ENCODE results near the gene RDH12.
A peak's percentile ranks its signal among the peaks of the same experiment; 100 is the strongest.
"Not testable (repeated sequence)": the region's sequence is repeated elsewhere in the genome, so short reads cannot be mapped to it uniquely, and the experiment has no call there.

RDH12 gene

DNA sequence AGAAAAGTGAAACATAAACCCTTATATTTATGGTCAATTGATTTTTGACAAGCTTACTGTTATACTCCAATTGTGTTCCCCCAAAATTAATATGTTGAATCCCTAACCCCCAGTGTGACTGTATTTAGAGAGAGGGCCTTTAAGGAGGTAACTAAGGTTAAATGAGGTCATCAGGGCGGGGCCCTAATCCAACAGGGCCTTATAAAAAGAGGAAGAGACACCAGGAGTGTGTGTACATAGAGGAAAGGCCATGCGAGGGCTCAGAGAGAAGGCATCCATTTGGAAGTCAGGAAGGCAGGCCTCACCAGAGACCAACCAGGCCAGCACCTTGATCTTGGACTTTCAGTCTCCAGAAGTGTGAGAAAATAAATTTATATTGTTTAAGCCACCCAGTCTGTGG lies 20.7 kb upstream of the RDH12 start:
- Mint-ChIP-seq H3K4me1 (ENCODE audit: low read depth in 2 of 2) (peaks cover 10 to 11% of the 10 kb centered on the region in 2 donors), H3K9me3 (no peaks in the 10 kb centered on the region)
- no peak for DNase-seq

GRCh38 chr14:67683842-67684241 lies 17.8 kb upstream of the RDH12 start:
- H3K4me3 Mint-ChIP-seq: no peak overlapping the region
- H3K27ac Mint-ChIP-seq: peak overlapping the region in 1 of 2 donors; percentile 29
- H3K4me1 Mint-ChIP-seq (ENCODE audit: low read depth in 2 of 2): peaks cover 11 to 13% of the 10 kb centered on the region in 2 donors
- no peaks in the 10 kb centered on the region for H3K27me3 Mint-ChIP-seq
- H3K36me3 Mint-ChIP-seq (ENCODE audit: insufficient read depth): peaks cover 44% of the 10 kb centered on the region
- DNase-seq (no peak), ATAC-seq (replicated peaks) (no peak)
- no peaks in the 10 kb centered on the region for H3K9me3 Mint-ChIP-seq

More for the DNA sequence above, 20.7 kb upstream of the RDH12 start:
- ATAC-seq (replicated peaks): no peak
- Mint-ChIP-seq H3K27me3 (no peaks in the 10 kb centered on the region), H3K36me3 (ENCODE audit: insufficient read depth) (peaks cover 31% of the 10 kb centered on the region), H3K27ac (peak overlapping the region in 1 of 2 donors; percentile 49), H3K4me3 (no peak overlapping the region)

- no peaks in the 10 kb centered on the region for H3K27me3 Mint-ChIP-seq
- no peak for DNase-seq
- ATAC-seq (replicated peaks): no peak
- H3K4me3 Mint-ChIP-seq: no peak overlapping the region
- H3K36me3 Mint-ChIP-seq (ENCODE audit: insufficient read depth): peaks cover 45% of the 10 kb centered on the region
- peaks cover 8 to 30% of the 10 kb centered on the region in 2 donors for H3K4me1 Mint-ChIP-seq (ENCODE audit: low read depth in 2 of 2)
- no peaks in the 10 kb centered on the region for H3K9me3 Mint-ChIP-seq
- H3K27ac Mint-ChIP-seq: no peak overlapping the region
These were observed 11.7 kb upstream of the RDH12 start for GRCh38 chr14:67690011-67690410.

DNA sequence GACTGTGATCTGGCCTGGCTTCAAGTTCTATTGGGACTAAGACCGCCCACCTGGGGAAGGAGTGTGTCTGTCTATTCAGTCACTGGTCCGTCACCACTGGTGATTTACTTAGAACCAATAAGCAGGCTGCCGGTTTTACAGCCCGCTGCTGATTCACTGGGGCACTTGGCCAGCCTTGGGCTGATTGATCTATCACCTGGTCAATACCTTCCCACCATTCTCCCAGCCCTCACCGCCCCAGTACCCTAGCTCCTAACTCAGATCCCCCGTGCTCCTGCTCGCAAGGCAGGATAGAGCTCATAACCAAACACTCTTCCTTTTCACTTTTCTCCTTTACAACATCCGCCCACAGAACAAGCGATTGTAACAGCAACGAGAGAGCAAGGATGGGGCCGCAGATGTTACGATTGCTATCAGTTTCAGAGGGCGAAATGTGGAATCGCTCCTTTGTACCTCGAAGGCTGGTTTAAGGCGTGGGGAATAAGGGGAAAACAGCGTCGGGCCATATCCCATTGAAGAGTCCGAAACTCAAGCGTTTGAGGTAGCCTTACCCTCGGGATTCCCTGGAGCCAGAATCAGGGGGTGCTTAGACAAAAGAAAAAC lies 6.8 kb upstream of the RDH12 start:
- Mint-ChIP-seq H3K27me3 (no peaks in the 10 kb centered on the region), H3K9me3 (no peaks in the 10 kb centered on the region), H3K4me1 (ENCODE audit: low read depth in 2 of 2) (peaks cover 8 to 27% of the 10 kb centered on the region in 2 donors), H3K4me3 (peak overlapping the region; percentile 90 to 91), H3K27ac (peak overlapping the region; percentile 87 to 91), H3K36me3 (ENCODE audit: insufficient read depth) (peaks cover 19% of the 10 kb centered on the region)
- DNase-seq (peak; percentile 43 to 53 (median 48)), ATAC-seq (replicated peaks) (peak; percentile 77)

DNA sequence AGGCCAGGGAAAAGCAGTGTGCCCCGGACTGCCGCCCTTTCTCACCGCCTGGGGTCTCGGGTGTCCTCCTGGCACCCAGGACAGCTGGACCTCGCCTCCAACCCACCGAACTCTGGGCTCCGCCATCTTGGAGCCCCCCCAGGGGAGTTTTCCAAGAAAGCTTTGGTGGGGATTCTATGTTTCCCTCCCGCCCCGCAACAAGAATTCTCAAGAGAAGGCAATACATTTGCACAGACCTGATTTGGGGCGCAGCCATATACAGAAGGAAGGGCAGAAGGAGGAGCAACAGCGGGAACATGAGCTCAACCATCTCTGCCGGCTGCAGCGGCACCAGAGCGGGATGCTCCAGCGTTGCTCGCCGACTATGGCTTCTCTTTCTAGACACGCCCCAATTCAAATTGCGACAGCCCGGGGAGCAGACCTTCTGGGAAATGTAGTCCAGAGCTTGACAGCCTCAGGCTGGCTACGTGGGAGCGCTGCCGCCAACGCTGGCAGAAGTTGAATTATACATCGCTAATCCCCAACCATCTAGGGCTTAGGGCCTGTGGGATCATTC lies 6.2 kb upstream of the RDH12 start, which contains the start of gene RDH11:
RDH11 (minus strand) TSS at position 371 of the 556 bp plus-strand sequence; CDS start at position 310, 61 bp downstream.
- Mint-ChIP-seq H3K27me3 (no peaks in the 10 kb centered on the region), H3K4me3 (peak within 1 kb of the TSS; percentile 90 to 91), H3K4me1 (ENCODE audit: low read depth in 2 of 2) (peaks cover 8 to 27% of the 10 kb centered on the region in 2 donors), H3K9me3 (no peaks in the 10 kb centered on the region), H3K27ac (peak within 1 kb of the TSS; percentile 87 to 91), H3K36me3 (ENCODE audit: insufficient read depth) (peaks cover 16% of the 10 kb centered on the region)
- ATAC-seq (replicated peaks): peak; percentile 93
- peak; percentile 72 to 74 (median 72) for DNase-seq

- H3K27me3 Mint-ChIP-seq: no peaks in the 10 kb centered on the region
- DNase-seq (no peak), ATAC-seq (replicated peaks) (no peak)
- H3K36me3 Mint-ChIP-seq (ENCODE audit: insufficient read depth): peaks cover 10% of the 10 kb centered on the region
- no peak overlapping the region for H3K4me3 Mint-ChIP-seq
- H3K4me1 Mint-ChIP-seq (ENCODE audit: low read depth in 2 of 2): peaks cover 7 to 23% of the 10 kb centered on the region in 2 donors
- no peaks in the 10 kb centered on the region for H3K9me3 Mint-ChIP-seq
- no peak overlapping the region for H3K27ac Mint-ChIP-seq
These were observed 4.7 kb upstream of the RDH12 start for GRCh38 chr14:67697006-67697405.

- Mint-ChIP-seq H3K36me3 (ENCODE audit: insufficient read depth) (peaks cover 6% of the 10 kb centered on the region), H3K4me1 (ENCODE audit: low read depth in 2 of 2) (peaks cover 6 to 14% of the 10 kb centered on the region in 2 donors), H3K27ac (no peak overlapping the region), H3K27me3 (no peaks in the 10 kb centered on the region), H3K4me3 (no peak overlapping the region), H3K9me3 (no peaks in the 10 kb centered on the region)
- ATAC-seq (replicated peaks) (no peak), DNase-seq (no peak)
These were observed 3.5 kb upstream of the RDH12 start for GRCh38 chr14:67698179-67698578.

GRCh38 chr14:67703997-67704396 lies 2.3 kb downstream of the RDH12 start:
- no peaks in the 10 kb centered on the region for H3K9me3 Mint-ChIP-seq
- DNase-seq: no peak
- H3K27ac Mint-ChIP-seq: no peak overlapping the region
- no peak overlapping the region for H3K4me3 Mint-ChIP-seq
- H3K27me3 Mint-ChIP-seq: peaks cover 12 to 19% of the 10 kb centered on the region in 2 donors
- ATAC-seq (replicated peaks): no peak
- H3K36me3 Mint-ChIP-seq (ENCODE audit: insufficient read depth): peaks cover 6% of the 10 kb centered on the region
- H3K4me1 Mint-ChIP-seq (ENCODE audit: low read depth in 2 of 2): no peaks in the 10 kb centered on the region

- ATAC-seq (replicated peaks) (peak; percentile 85), DNase-seq (peak; percentile 23 to 45 (median 40))
- H3K4me1 Mint-ChIP-seq (ENCODE audit: low read depth in 2 of 2): no peaks in the 10 kb centered on the region
- H3K4me3 Mint-ChIP-seq: no peak overlapping the region
- H3K36me3 Mint-ChIP-seq (ENCODE audit: insufficient read depth): peaks cover 2% of the 10 kb centered on the region
- no peak overlapping the region for H3K27ac Mint-ChIP-seq
- H3K27me3 Mint-ChIP-seq: peaks cover 12 to 19% of the 10 kb centered on the region in 2 donors
- no peaks in the 10 kb centered on the region for H3K9me3 Mint-ChIP-seq
These were observed 2.9 kb downstream of the RDH12 start for GRCh38 chr14:67704484-67705089.

DNA sequence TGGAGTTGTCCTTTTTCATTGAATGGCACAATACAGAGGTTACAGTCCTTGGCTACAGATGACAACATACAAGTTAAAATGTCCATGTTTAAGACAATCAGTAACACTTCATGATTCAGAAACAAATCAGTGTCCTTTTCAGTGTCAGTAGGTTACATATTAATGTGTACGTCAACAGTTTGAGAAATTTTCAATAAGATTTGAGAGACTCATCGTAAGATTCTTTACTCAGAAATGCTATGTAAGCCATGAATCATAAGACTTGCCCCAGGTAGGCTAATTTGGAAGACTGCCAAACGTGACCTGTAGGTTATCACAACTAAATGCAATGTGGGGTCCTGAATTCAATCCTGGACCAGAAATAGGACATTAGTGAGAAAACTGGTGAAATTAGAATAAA lies 3.5 kb downstream of the RDH12 start:
- Mint-ChIP-seq H3K27me3 (peaks cover 12 to 19% of the 10 kb centered on the region in 2 donors), H3K9me3 (no peaks in the 10 kb centered on the region), H3K4me3 (no peak overlapping the region), H3K4me1 (ENCODE audit: low read depth in 2 of 2) (no peaks in the 10 kb centered on the region), H3K27ac (no peak overlapping the region), H3K36me3 (ENCODE audit: insufficient read depth) (no peaks in the 10 kb centered on the region)
- DNase-seq: no peak
- no peak for ATAC-seq (replicated peaks)

- ATAC-seq (replicated peaks); H3K27ac Mint-ChIP-seq; H3K4me3 Mint-ChIP-seq; H3K4me1 Mint-ChIP-seq (ENCODE audit: low read depth in 2 of 2); H3K36me3 Mint-ChIP-seq (ENCODE audit: insufficient read depth); H3K9me3 Mint-ChIP-seq; DNase-seq: not testable (repeated sequence)
- H3K27me3 Mint-ChIP-seq: peaks cover 12 to 17% of the 10 kb centered on the region in 2 donors
These were observed 7.7 kb downstream of the RDH12 start for GRCh38 chr14:67709346-67709745.

- peaks cover 9 to 12% of the 10 kb centered on the region in 2 donors for H3K27me3 Mint-ChIP-seq
- not testable (repeated sequence) for H3K9me3 Mint-ChIP-seq; H3K4me1 Mint-ChIP-seq (ENCODE audit: low read depth in 2 of 2); H3K36me3 Mint-ChIP-seq (ENCODE audit: insufficient read depth); H3K27ac Mint-ChIP-seq; DNase-seq; H3K4me3 Mint-ChIP-seq; ATAC-seq (replicated peaks)
These were observed 8.1 kb downstream of the RDH12 start for GRCh38 chr14:67709796-67710195.

DNA sequence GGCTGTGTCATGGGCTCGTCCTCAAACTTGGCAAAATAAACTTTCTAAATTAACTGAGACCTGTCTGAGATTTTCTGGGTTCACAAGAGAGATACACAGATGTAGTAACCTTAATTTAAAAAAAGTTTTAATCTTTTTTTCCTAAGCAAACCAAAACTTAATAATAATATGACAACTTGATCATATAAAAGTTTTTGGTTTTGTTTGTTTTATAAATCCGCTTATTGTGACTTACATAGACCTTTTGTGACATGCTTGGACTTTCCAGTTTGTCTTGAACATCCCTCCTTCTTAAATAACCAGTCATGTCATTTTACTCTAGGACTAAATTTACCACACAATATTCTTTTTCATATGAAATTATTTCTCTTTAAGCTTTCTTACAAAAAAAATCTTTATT lies 8.5 kb downstream of the RDH12 start:
- H3K4me1 Mint-ChIP-seq (ENCODE audit: low read depth in 2 of 2): no peaks in the 10 kb centered on the region
- H3K27me3 Mint-ChIP-seq: peaks cover 7 to 8% of the 10 kb centered on the region in 2 donors
- no peak for ATAC-seq (replicated peaks)
- no peak for DNase-seq
- no peak overlapping the region for H3K27ac Mint-ChIP-seq
- no peaks in the 10 kb centered on the region for H3K36me3 Mint-ChIP-seq (ENCODE audit: insufficient read depth)
- H3K9me3 Mint-ChIP-seq: no peaks in the 10 kb centered on the region
- no peak overlapping the region for H3K4me3 Mint-ChIP-seq

DNA sequence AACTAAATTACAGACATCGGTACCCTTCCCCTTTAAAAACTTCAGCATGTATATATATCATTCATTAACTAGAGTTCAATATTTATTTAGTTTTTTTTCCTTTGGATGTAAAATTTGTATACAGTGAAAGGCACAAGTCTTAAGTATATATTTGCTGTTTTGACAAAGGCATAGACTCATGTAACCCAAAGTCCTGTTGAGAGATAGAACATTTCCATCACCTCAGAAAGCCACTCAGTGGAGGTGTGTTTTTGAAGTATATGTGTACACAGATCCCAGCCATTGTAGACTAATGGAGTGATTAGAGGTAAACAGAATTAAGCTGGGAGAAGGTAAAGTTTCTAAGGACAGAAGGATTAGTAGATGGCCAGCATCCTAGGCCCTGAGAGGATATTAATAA lies 15.4 kb downstream of the RDH12 start:
- no peak for DNase-seq
- no peak overlapping the region for H3K4me3 Mint-ChIP-seq
- H3K27ac Mint-ChIP-seq: no peak overlapping the region
- H3K4me1 Mint-ChIP-seq (ENCODE audit: low read depth in 2 of 2): no peaks in the 10 kb centered on the region
- peaks cover 13 to 14% of the 10 kb centered on the region in 2 donors for H3K27me3 Mint-ChIP-seq
- H3K36me3 Mint-ChIP-seq (ENCODE audit: insufficient read depth): peaks cover 3% of the 10 kb centered on the region
- H3K9me3 Mint-ChIP-seq: no peaks in the 10 kb centered on the region
- ATAC-seq (replicated peaks): no peak

Measured in effector memory CD8-positive, alpha-beta T cell (primary cell).